GM12891 (cell line): ENCODE results near the gene BCO1.

Experiments
- DNase-seq: peaks from one replicate; pipeline ENCODE4 v3.0.0; 2011; ENCODE audit warnings: low spot score; ENCODE audit not compliant: insufficient read length
- FAIRE-seq: peaks from 2 replicates; lab custom pipeline; 2011; peaks lifted over from hg19 to GRCh38; lab: Jason Lieb, UNC
- PAX5 ChIP-seq: IDR thresholded peaks from 2 replicates; pipeline ENCODE4 v1.6.1; 2011; ENCODE audit warnings: low read length, moderate library complexity, mild to moderate bottlenecking; ENCODE audit not compliant: insufficient read depth, severe bottlenecking
- POLR2A ChIP-seq: IDR thresholded peaks from 2 replicates; pipeline ENCODE4 v1.6.1; 2011; ENCODE audit warnings: low read depth, low read length, control low read depth
- POLR2AphosphoS5 ChIP-seq: IDR thresholded peaks from 2 replicates; pipeline ENCODE4 v1.6.1; 2011; ENCODE audit warnings: low read depth, low read length, control low read depth
- POU2F2 ChIP-seq: IDR thresholded peaks from 2 replicates; pipeline ENCODE4 v1.6.1; 2011; ENCODE audit warnings: low read depth, mild to moderate bottlenecking, control low read depth, low read length, moderate library complexity
- SPI1 ChIP-seq: IDR thresholded peaks from 2 replicates; pipeline ENCODE4 v1.6.1; 2011; ENCODE audit warnings: low read depth, low read length, control low read depth
- TAF1 ChIP-seq: IDR thresholded peaks from 2 replicates; pipeline ENCODE4 v1.6.1; 2011; ENCODE audit warnings: low read depth, low read length, control low read depth

The BCO1 gene

GRCh38 chr16:81284995-81285600 lies 46.6 kb downstream of the BCO1 start:
- no peak for FAIRE-seq
- no peak for DNase-seq
- TF ChIP-seq SPI1 = no peak
- no peak for TF ChIP-seq POU2F2
- no peak for TF ChIP-seq POLR2A
- TF ChIP-seq PAX5 = no peak
- TF ChIP-seq POLR2AphosphoS5 = no peak
- no peak for TF ChIP-seq TAF1

- TF ChIP-seq POLR2AphosphoS5 (no peak), TAF1 (no peak), POU2F2 (no peak), POLR2A (no peak)
- no peak for DNase-seq
- FAIRE-seq = no peak
These were observed 47.7 kb downstream of the BCO1 start for GRCh38 chr16:81286190-81286589.

- FAIRE-seq (no peak), DNase-seq (no peak)
- TF ChIP-seq POLR2AphosphoS5 = no peak
- no peak for TF ChIP-seq POU2F2
- no peak for TF ChIP-seq TAF1
- no peak for TF ChIP-seq SPI1
- TF ChIP-seq POLR2A = no peak
- TF ChIP-seq PAX5 = no peak
These were observed 52.6 kb downstream of the BCO1 start for GRCh38 chr16:81291117-81291516.

GRCh38 chr16:81292936-81293335 lies 54.4 kb downstream of the BCO1 start:
- TF ChIP-seq SPI1 (no peak), POU2F2 (no peak), TAF1 (no peak), POLR2A (no peak), POLR2AphosphoS5 (no peak), PAX5 (no peak)

GRCh38 chr16:81293909-81294802 lies 55.7 kb downstream of the BCO1 start:
- DNase-seq = no peak
- FAIRE-seq = no peak
- no peak for TF ChIP-seq SPI1
- TF ChIP-seq TAF1 = no peak
- no peak for TF ChIP-seq POLR2AphosphoS5
- no peak for TF ChIP-seq POLR2A
- TF ChIP-seq POU2F2 = no peak
- no peak for TF ChIP-seq PAX5

More at GRCh38 chr16:81292936-81293335, 54.4 kb downstream of the BCO1 start:
- DNase-seq (no peak), FAIRE-seq (no peak)

GRCh38 chr16:81296631-81297030 lies 58.1 kb downstream of the BCO1 start:
- no peak for DNase-seq
- no peak for FAIRE-seq
- TF ChIP-seq TAF1 (no peak), POU2F2 (no peak), POLR2AphosphoS5 (no peak), POLR2A (no peak), PAX5 (no peak)

GRCh38 chr16:81307770-81308169 lies 69.3 kb downstream of the BCO1 start:
- no peak for DNase-seq
- TF ChIP-seq POLR2AphosphoS5 (no peak), SPI1 (no peak), POLR2A (no peak), TAF1 (no peak), POU2F2 (no peak), PAX5 (no peak)
- FAIRE-seq = no peak

- DNase-seq (no peak), FAIRE-seq (no peak)
- TF ChIP-seq POLR2A (no peak), PAX5 (no peak), TAF1 (no peak), POLR2AphosphoS5 (no peak), SPI1 (no peak)
These were observed 71.7 kb downstream of the BCO1 start for GRCh38 chr16:81310045-81310644.

GRCh38 chr16:81311762-81312161 lies 73.3 kb downstream of the BCO1 start:
- FAIRE-seq (no peak), DNase-seq (no peak)
- no peak for TF ChIP-seq POU2F2
- no peak for TF ChIP-seq TAF1
- TF ChIP-seq POLR2AphosphoS5 = no peak
- TF ChIP-seq POLR2A = no peak
- TF ChIP-seq SPI1 = no peak
